Activated CD8-positive, alpha-beta memory T cell treated with anti-CD3 and anti-CD28 coated beads for 36 hours (primary cell): Measurements from ENCODE around the gene PITX2. TPM values are rescaled to one million over a fixed set of nuclear protein-coding genes. Genes with fewer than 3 reads are reported as not detected.
"Not testable (repeated sequence)": the region's sequence is repeated elsewhere in the genome, so short reads cannot be mapped to it uniquely, and the experiment has no call there.

ENCODE experiments used
- CTCF ChIA-PET: fragments of 350-600 bp; sonication (Branson Sonifier 250); formaldehyde crosslinking; loops from one replicate; lab custom pipeline; 2021; ENCODE audit warnings: antibody characterized with exemption; lab: Charles Lee
- POLR2A ChIA-PET: fragments of 350-600 bp; sonication (Branson Sonifier 250); formaldehyde crosslinking; loops from one replicate; lab custom pipeline; 2021; ENCODE audit warnings: antibody characterized with exemption; lab: Charles Lee
- total RNA-seq, 2 experiments: library from RNA; stranded (reverse); gene quantifications; one replicate each; pipeline ENCODE4 v1.2.3, GENCODE V29; 2021

The PITX2 gene
- total RNA-seq, 2 experiments from 2014 or later = not detected

DNA sequence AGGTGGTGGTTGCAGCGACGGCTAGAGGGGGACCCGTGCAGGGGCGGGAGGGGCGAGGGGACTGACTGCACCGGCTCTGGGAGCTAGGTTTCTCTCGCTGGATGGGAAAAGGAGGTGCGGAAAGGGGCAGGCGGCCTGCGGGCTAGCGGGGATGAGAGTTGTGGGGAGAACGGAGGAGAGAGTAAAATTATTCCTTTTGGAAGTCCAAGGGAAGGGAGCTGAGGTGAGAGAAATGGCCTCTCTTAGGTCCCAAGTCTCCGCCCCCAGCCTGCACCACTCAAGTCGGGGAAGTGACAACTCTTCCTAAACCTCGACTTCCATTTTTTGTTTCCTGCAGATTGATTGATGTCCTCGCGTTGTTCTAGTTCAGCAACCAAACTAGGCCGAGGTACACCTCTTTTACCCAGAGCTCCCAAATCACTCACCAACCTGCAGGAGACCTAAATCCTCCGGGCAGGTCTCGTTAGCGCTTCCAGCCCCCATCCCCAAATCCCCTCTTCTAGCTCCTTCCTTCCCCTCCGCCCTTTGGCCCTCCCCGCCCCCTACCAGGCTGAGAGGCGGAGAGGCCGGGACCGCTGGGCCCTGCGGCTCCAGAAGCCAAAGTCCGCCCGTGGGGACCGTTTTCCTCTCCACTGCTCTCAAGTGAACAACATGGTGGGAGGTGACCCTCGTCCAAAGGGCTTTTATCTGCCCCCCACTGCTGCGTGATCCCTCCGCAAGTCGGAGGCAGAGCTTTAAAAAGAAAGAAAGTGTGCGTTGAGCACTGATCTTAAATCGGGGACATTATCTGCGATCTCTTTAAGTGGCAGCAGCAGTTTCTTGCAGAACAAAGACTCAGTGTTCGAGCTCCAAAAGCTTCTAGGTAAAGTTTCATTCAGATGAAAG lies 7.3 kb downstream of the PITX2 start:
- ChIA-PET CTCF (no interaction called here), POLR2A (no interaction called here)

- CTCF ChIA-PET = no interaction called here
- POLR2A ChIA-PET = no interaction called here
Observed at GRCh38 chr4:110614976-110615352, 7.9 kb downstream of the PITX2 start.

- ChIA-PET CTCF (no interaction called here), POLR2A (interaction anchor here (0.6 kb wide), 1 partner anchor 17 kb away, joined by 3 read pairs; no protein-coding TSS in a partner anchor)
Observed at GRCh38 chr4:110614173-110614963, 8.5 kb downstream of the PITX2 start.

- ChIA-PET CTCF (no interaction called here), POLR2A (interaction anchor here (0.6 kb wide), 1 partner anchor 17 kb away, joined by 3 read pairs; no protein-coding TSS in a partner anchor)
Observed at GRCh38 chr4:110613745-110614144, 9.1 kb downstream of the PITX2 start.

DNA sequence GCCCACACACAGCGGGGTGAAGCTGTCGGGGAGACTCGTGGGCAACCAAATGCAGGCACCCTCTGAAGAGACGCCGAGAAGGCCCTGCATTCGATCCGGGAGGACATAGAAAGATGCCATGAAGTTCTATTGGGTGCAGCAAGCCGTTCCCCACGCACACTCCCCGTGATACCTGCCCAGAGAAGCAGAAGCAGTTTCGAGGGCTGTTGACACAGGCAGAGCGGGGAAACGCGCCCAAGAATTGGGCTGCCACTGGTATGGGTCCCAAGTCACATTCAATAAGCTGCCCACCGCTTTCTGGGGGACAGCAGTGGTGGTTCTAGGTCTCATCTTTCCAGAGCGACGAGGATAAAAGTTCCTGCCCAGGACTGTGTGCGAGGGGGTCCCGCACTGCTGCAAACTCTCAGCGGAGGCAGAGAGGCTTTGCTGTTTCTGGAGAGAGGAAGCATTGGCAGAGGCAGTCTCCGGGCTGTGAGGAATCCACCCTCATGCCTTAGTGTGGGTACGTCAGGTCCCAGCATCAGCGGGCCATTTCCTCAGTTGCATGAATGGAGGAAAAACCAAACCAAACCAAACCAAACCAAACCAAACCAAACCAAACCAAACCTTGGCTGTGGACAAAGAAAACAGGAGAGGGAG lies 10.1 kb downstream of the PITX2 start:
- CTCF ChIA-PET = no interaction called here

DNA sequence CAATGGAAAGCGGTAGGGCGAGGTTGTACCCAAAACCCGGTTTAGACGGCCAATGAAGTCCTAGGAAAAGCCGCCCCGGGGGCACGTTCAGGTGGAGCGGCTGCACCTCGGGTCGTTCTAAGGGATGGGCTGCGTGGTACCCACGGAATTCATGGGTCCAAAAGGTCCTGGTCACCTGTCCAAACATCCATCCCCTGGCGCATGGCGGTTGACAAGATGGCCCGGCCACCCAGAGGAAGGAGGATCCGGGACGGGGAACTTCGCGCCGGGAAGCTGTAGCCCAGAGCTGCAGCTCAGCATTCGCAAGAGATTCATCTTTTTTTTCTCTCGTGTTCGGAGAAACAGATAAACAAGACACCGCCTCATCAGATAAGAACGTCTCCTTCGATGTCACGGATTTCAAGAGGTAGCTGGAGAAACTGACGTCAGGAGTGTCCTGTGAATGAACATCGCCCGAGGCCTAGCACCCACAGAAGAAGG lies 10.9 kb downstream of the PITX2 start:
- ChIA-PET CTCF (no interaction called here), POLR2A (no interaction called here)

More for the DNA sequence above, 10.1 kb downstream of the PITX2 start:
- POLR2A ChIA-PET = no interaction called here

DNA sequence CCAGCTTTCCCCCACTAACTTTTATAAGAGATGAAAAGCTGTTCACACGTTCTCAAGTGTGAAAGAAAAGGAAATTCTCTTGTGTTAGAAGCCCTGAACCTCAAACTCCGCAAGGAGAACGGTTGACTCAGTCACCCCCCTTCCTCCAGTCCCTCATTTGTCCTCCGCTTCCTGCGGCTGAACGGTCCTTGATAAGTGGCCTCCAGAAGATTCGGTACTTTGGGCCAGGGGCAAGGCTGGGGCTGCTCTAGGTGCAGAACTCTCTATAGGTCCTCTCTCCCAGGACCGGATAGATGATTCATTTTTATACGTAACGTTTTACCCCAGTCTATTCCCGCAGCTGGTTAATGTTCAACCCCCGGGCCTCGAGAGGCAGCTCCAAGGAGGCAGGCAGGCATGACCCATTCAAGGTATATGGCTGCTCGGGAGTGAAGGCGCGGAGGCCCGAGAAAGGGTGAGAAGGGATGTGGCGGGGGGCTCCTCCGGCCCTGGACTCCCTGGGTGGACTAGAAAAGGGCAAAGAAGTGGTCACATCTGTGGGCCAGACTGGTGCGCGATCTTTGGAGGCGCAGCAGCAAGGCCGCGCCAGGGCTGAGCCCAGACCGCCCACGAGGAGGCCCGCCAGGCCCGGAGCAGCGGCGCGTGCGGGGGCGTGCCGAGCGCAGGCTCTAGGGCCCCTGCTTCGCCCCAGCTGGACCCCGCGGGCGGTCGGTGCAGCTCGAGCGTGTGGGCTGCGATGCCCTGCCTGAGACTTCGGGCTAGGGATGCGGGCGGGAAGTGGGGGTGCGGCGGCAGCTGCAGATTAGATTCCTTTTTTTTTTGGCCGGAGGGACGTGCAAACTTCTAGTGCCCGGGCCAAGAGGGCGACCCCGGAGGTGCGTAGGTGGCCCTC lies 11.7 kb downstream of the PITX2 start:
- CTCF ChIA-PET = no interaction called here
- POLR2A ChIA-PET = no interaction called here

DNA sequence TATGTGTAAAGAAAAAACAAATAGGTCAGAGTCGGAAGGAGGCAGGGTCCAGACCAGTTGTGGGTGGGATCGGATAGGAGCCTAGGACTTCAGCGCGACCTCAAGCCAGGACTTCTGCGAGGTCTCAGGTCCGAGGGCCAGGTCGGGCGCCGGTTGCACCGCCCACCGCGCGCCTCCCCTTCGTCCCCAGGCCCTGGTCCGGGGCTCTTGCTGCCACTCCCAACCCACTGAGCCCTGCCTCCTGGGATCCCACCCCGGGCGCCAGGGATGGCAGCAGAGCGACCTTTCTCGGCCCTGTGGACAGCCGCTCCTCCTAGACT lies 12.3 kb downstream of the PITX2 start:
- ChIA-PET POLR2A (no interaction called here), CTCF (no interaction called here)

DNA sequence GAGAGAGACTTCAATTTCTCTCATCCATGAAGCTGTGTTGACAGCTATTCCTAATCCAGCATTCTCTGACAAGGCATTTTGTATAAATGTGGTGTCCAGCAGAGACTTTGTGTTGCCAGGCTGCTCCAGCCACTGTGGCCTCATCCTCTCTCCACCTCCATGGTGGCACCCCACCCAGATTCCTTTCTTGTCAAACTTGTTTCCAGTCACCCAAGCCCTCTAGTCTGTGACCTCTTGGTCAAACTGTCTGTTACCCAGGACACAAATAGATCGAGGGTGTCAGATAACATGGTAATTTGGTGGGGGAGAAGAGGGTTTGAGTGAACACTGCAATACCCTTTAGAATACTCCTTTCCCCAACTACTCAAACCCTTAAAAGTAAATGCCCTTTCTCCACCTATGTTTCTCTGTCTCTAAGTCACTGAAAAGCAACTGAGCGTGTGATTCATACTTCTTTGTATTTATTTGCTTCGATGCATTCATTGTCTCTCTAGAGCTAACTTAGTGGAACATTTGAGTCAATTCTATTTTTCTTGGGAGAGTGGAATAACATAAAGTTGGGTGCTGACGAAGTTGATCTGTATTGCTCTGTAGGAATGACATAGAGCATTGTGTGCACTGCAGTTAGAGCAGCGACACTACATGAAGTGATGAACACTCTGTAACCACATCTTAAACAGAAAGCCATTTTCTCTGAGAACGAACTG lies 13.7 kb downstream of the PITX2 start:
- ChIA-PET POLR2A (no interaction called here), CTCF (no interaction called here)

DNA sequence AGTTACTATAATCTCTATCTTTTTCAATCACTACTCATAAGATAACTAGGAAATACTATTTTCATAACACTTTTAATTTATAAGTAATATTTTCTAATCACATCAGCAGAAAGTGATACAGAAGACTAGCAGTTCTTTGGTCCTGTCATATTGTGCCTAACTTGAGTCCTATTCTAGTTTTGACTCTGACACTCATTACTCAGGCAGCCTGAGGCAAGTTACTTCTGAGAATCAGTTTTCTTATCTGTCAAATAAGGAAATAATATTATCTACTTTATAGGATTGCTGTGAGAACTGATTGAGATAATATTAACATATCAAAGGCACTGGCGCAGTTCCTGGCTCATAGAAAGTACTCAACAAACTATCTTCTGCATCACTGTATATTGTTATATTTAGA lies 17.8 kb downstream of the PITX2 start:
- CTCF ChIA-PET = no interaction called here
- POLR2A ChIA-PET = no interaction called here

- ChIA-PET CTCF (no interaction called here), POLR2A (no interaction called here)
Observed at GRCh38 chr4:110602061-110602460, 20.8 kb downstream of the PITX2 start.

DNA sequence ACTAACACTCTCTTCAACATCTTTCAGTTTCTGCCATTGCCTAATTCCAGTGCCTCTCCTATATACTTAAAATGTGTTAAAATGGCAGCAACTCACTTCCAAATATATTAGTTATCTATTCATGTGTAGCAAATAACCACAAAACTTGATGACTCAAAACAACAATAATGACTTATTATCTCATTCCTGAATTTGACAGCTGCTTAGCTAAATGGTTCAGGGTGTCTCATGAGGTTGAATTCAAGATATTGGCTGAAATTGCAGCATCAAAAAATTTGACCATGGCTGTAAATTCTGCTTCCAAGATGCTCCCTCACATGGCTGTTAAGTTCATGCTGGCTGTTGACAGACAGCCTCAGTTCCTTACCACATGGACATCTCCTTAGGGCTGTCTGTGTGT lies 25.3 kb downstream of the PITX2 start:
- POLR2A ChIA-PET = no interaction called here
- CTCF ChIA-PET = no interaction called here

DNA sequence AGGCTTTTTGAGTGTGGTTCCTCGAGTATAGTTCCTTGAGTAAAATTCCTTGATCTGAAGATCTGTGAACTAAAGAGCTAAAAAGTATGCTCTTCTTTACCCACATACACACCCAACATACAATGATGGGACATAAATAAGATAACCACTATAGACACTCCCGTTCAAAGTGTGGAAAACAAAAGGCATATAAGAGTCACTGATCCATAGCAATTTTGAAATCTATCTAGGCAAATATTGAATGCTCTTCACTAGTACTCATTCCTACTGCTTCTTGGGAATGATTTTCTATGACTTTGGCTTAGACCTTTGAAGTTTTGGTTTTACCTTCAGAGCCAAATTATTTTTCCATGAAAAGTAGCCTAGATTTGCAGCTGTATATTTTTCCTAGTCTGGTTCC lies 26.4 kb downstream of the PITX2 start:
- CTCF ChIA-PET = no interaction called here
- POLR2A ChIA-PET = no interaction called here

DNA sequence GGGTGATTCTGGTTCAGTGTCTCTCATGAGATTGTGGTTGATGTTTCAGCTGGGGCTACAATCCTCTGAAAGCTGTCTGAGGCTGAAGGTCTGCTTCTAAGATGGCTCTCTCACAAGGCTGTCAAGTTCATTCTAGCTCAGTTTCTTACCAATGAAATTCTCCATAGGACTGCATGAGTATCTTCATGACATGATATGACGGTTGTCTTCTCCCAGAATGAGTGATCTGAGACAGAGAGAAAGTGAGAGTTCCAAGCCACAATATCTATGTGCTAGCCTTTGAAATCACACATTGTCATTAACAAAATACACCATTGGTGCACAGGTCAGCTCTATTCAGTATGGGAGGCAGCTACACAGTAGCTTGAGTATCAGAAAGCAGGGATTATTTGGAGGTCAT lies 27.3 kb downstream of the PITX2 start:
- ChIA-PET POLR2A (no interaction called here), CTCF (no interaction called here)

DNA sequence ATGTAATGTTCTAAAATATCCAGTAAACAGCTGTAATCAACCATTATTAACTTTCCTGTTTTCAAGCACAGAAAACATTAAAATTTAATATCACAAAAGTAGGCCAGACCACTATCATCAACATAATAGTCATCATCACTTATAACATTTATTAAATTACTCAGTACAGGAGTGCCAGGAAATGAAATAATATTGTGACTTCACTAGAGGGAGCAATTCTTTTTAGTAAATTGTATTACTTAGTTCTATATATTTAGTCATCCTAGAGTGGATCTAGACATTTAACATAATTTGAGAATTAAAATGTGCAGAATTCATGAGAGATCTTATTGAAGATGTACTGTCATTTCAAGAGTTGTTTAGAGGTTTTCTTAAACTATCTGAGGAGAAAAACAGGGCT lies 33.6 kb downstream of the PITX2 start:
- POLR2A ChIA-PET = no interaction called here
- CTCF ChIA-PET = no interaction called here

DNA sequence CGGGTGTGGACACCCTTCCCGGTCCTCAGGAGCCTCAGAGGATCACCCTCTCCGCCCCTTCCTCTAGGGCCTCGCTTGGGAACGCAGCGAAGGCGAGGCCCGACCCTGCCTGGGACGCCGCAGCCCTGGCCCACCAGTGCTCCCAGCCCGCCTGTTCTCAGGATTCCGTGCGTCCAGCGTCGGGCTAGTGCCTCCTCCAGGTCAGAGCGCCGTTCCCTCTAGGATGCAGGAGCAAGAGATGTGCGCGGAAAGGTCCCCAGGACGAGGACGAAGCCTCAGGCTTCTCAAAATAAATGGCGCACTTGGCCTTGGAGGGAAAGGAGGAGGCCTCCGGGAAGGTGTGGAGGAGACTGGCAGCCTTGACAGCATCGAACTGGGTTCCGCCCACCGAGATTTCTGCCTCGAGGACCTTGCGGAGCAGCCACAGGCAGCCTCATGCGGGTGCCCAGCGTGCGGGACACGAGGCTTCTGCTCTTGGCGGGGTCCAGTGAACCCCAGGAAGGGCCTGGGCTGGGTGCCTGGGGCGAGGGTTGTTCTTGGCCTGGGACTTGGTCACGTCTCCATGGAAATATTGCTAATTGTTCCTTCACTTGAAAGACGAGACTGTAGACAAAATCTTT lies 35.1 kb downstream of the PITX2 start:
- CTCF ChIA-PET = no interaction called here
- POLR2A ChIA-PET = no interaction called here

- CTCF ChIA-PET = interaction anchor here (1.2 kb wide), 1 partner anchor 70 kb away, joined by 3 read pairs; no protein-coding TSS in a partner anchor
- POLR2A ChIA-PET = no interaction called here
Observed at GRCh38 chr4:110586131-110586850, 36.6 kb downstream of the PITX2 start.

DNA sequence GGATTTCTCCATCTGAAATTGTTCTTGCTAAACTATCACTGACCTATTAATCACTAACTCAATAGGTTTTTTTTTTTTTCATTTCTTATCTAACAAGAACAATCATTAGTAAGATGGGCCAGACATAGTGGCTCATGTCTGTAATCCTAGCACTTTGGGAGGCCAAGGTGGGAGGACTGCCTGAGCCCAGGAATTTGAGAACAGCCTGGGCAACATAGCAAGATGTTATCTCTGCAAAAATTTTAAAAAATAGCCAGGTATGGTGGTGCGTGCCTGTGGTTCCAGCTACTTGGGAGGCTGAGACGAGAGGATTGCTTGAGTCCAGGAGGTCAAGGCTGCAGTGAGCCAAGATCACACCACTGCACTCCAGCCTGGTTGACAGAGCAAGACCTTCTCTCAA lies 46.2 kb downstream of the PITX2 start:
- CTCF ChIA-PET, POLR2A ChIA-PET: not testable (repeated sequence)
